Erythroblast (primary cell): ENCODE results near the gene CHCHD1.

ENCODE experiments used
- GATA1 ChIP-seq: IDR thresholded peaks from 2 replicates; pipeline ENCODE4 v1.6.1; 2011; ENCODE audit warnings: low read depth, mild to moderate bottlenecking, control low read depth, low read length, moderate library complexity
- POLR2A ChIP-seq: IDR thresholded peaks from 2 replicates; pipeline ENCODE4 v1.6.1; 2011; ENCODE audit warnings: mild to moderate bottlenecking, low read length

GRCh38 chr10:73782749-73783085, 869 bp downstream of the CHCHD1 start:
- no peak for TF ChIP-seq POLR2A
- TF ChIP-seq GATA1: no peak
